Bladder microvascular endothelial cell (primary cell): ENCODE measurements around the gene TM9SF1. TPM values are rescaled to one million over a fixed set of nuclear protein-coding genes. Genes with fewer than 3 reads are reported as not detected.

ENCODE experiments used
- total RNA-seq: library from RNA; depleted of rRNA; stranded (reverse); fragments of >200 nt; gene quantifications from 2 replicates; pipeline ENCODE4 v1.2.3, GENCODE V29; 2014

TM9SF1 gene
- total RNA-seq, 1 donor from 2014 or later, result 60.7 TPM

Other genes starting within 250 kb of the TM9SF1 start
- gene DHRS4, start 241.7 kb downstream of the TM9SF1 start, total RNA-seq, result 39.0 and 58.4 TPM in 2 replicates
- gene DHRS4L2, start 206.5 kb downstream of the TM9SF1 start, total RNA-seq, result 11.6 and 15.7 TPM in 2 replicates
- not detected in 2 replicates for gene CARMIL3, start 143.4 kb downstream of the TM9SF1 start, total RNA-seq
- gene CPNE6, start 123.9 kb downstream of the TM9SF1 start, total RNA-seq, result not detected in 2 replicates
- 4.4 and 9.4 TPM in 2 replicates for gene PCK2, start 101.1 kb downstream of the TM9SF1 start, total RNA-seq
- 58.8 and 60.2 TPM in 2 replicates for gene DCAF11, start 80.7 kb downstream of the TM9SF1 start, total RNA-seq
- gene NRL, start 80.5 kb downstream of the TM9SF1 start, total RNA-seq, result 0.82 and 0.97 TPM in 2 replicates
- gene FITM1, start 64.8 kb downstream of the TM9SF1 start, total RNA-seq, result 0.13 TPM in 1 of 2 replicates, not detected in the other
- gene PSME1, start 59.2 kb downstream of the TM9SF1 start, total RNA-seq, result 118 and 158 TPM in 2 replicates
- gene EMC9, start 53.9 kb downstream of the TM9SF1 start, total RNA-seq, result 17.6 and 28.3 TPM in 2 replicates
- 124 and 147 TPM in 2 replicates for gene PSME2, start 48.8 kb downstream of the TM9SF1 start, total RNA-seq
- gene RNF31, start 47.9 kb downstream of the TM9SF1 start, total RNA-seq, result 37.1 and 38.4 TPM in 2 replicates
- 55.4 and 72.4 TPM in 2 replicates for gene IRF9, start 34.2 kb downstream of the TM9SF1 start, total RNA-seq
- 2.3 and 2.5 TPM in 2 replicates for gene REC8, start 23.4 kb downstream of the TM9SF1 start, total RNA-seq
- 22.2 and 46.8 TPM in 2 replicates for gene IPO4, start 6.6 kb downstream of the TM9SF1 start, total RNA-seq
- not detected in 2 replicates for gene TSSK4, start 10.3 kb upstream of the TM9SF1 start, total RNA-seq
- gene CHMP4A, start 18.0 kb upstream of the TM9SF1 start, total RNA-seq, result 13.4 and 38.1 TPM in 2 replicates
- 6.3 and 7.7 TPM in 2 replicates for gene MDP1, start 20.6 kb upstream of the TM9SF1 start, total RNA-seq
- gene NEDD8, start 36.9 kb upstream of the TM9SF1 start, total RNA-seq, result 259 and 308 TPM in 2 replicates
- 97.6 and 118 TPM in 2 replicates for gene GMPR2, start 37.5 kb upstream of the TM9SF1 start, total RNA-seq
- 41.1 and 55.2 TPM in 2 replicates for gene TINF2, start 47.2 kb upstream of the TM9SF1 start, total RNA-seq
- 0.32 and 1.6 TPM in 2 replicates for gene TGM1, start 67.7 kb upstream of the TM9SF1 start, total RNA-seq
- gene RABGGTA, start 76.2 kb upstream of the TM9SF1 start, total RNA-seq, result 16.0 and 27.5 TPM in 2 replicates
- 6.9 and 10.8 TPM in 2 replicates for gene DHRS1, start 104.3 kb upstream of the TM9SF1 start, total RNA-seq
- gene NOP9, start 104.4 kb upstream of the TM9SF1 start, total RNA-seq, result 18.5 and 29.8 TPM in 2 replicates
- 3.7 and 3.8 TPM in 2 replicates for gene CIDEB, start 112.5 kb upstream of the TM9SF1 start, total RNA-seq
- gene LTB4R2, start 114.7 kb upstream of the TM9SF1 start, total RNA-seq, result 2.6 and 5.0 TPM in 2 replicates
- 2.4 and 4.2 TPM in 2 replicates for gene LTB4R, start 116.1 kb upstream of the TM9SF1 start, total RNA-seq
- 61.5 and 89.6 TPM in 2 replicates for gene ADCY4, start 139.6 kb upstream of the TM9SF1 start, total RNA-seq
- gene RIPK3, start 144.6 kb upstream of the TM9SF1 start, total RNA-seq, result 4.9 TPM in 2 replicates
- 3.2 and 7.4 TPM in 2 replicates for gene NFATC4, start 172.7 kb upstream of the TM9SF1 start, total RNA-seq
- gene NYNRIN, start 203.6 kb upstream of the TM9SF1 start, total RNA-seq, result 7.3 and 13.8 TPM in 2 replicates
- 1.5 and 3.0 TPM in 2 replicates for gene CBLN3, start 234.2 kb upstream of the TM9SF1 start, total RNA-seq
- gene KHNYN, start 234.5 kb upstream of the TM9SF1 start, total RNA-seq, result 50.0 and 63.4 TPM in 2 replicates
- 6.5 and 11.0 TPM in 2 replicates for gene SDR39U1, start 247.3 kb upstream of the TM9SF1 start, total RNA-seq